Measurements from ENCODE around the gene KIAA1549. TPM values are rescaled to one million over a fixed set of nuclear protein-coding genes. Genes with fewer than 3 reads are reported as not detected.

Gene KIAA1549
- total and polyA plus RNA-seq, 7 donors, result 0.46 to 4.4 (median 1.4) TPM

DNA sequence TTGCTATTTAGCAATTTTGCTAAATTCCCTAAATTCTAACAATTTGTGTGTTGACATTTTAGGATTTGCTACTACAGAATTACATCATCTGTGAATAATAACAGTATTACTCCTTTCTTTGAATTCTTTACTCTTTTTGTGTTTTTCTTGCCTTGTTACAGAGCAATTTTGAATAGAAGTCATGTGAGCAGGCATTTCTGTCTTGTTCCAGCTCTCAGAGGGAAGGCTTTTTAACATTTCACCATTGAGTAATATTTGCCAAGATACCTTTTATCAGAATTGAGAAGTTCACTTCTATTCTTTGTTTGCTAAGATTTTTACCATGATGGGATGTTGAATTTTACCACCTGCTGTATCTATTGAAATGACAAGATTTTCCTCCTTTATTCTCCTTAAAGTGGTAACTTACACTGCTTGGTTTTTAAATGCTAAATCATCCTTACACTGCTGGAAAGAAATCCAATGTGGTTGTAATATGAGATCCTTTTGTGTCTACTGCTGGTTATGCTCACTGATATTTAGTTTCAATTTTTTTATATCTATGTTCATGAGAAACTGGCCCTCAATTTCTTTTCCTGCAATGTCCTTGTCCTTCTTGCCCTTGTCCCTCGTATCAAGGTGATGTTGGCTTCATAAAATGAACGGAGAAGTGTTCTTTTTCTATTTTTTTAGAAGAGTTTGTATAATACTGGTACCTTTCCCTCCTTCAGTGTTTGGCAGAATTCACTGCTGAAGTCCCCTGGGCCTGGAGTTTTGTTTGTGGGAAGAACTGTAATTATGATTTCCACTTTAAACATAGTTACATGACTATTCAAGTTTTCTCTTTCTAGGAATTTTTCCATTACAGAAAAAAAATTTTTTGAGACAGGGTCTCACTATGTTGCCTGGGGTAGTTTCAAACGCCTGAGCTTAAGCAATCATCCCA, 132.9 kb downstream of the KIAA1549 start:
- 44 to 50% (median 50%) methylated on average over 3 of the region's 3 CpGs for WGBS, 3 donors

DNA sequence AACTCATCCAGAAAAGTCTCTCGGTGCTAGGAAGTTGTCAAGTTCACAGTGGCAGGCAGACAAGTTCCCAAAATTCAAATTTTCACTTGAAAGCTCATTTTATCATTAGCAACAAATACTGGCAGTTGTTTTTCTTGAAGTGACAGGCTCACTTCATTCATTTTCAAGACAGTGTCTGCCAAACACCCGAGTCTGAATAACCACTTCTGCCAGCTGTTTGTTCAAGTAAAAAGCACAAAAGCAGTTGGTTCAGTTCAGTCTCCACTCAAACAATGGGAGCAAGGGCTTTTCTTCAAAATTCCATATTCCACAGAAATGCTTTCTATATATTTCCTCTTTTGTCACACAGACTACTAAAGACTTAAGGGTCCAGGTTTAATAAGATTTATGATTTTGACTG, 135.5 kb downstream of the KIAA1549 start:
- 34 to 46% (median 41%) methylated on average over 2 of the region's 2 CpGs for WGBS, 3 donors
- ATAC-seq, result no peak
- H3K27me3 ChIP-seq (ENCODE audit: insufficient read depth in 3 of 3, low read length in 2 of 3), result no peaks in the 10 kb centered on the region
- TF ChIP-seq, protein P1, sequence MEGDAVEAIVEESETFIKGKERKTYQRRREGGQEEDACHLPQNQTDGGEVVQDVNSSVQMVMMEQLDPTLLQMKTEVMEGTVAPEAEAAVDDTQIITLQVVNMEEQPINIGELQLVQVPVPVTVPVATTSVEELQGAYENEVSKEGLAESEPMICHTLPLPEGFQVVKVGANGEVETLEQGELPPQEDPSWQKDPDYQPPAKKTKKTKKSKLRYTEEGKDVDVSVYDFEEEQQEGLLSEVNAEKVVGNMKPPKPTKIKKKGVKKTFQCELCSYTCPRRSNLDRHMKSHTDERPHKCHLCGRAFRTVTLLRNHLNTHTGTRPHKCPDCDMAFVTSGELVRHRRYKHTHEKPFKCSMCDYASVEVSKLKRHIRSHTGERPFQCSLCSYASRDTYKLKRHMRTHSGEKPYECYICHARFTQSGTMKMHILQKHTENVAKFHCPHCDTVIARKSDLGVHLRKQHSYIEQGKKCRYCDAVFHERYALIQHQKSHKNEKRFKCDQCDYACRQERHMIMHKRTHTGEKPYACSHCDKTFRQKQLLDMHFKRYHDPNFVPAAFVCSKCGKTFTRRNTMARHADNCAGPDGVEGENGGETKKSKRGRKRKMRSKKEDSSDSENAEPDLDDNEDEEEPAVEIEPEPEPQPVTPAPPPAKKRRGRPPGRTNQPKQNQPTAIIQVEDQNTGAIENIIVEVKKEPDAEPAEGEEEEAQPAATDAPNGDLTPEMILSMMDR (IDR thresholded peaks at IDR 0.05), result no peak
- intact Hi-C loops (cut with DNase I), result no loop called here
- no peaks in the 10 kb centered on the region for H3K36me3 ChIP-seq (ENCODE audit: insufficient read depth in 1 of 2, low read depth in 1 of 2)
- H3K4me3 ChIP-seq, result no peak overlapping the region
- H3K9me3 ChIP-seq, result peaks cover 2% of the 10 kb centered on the region
- DNase-seq, result no peak
- H3K27ac ChIP-seq, result no peak overlapping the region
- H3K4me1 ChIP-seq, result no peaks in the 10 kb centered on the region

More for the DNA sequence above, 132.9 kb downstream of the KIAA1549 start:
- no peak for DNase-seq
- Histone ChIP-seq H3K9me3 (peaks cover 2% of the 10 kb centered on the region), H3K4me1 (no peaks in the 10 kb centered on the region), H3K27ac (no peak overlapping the region), H3K4me3 (no peak overlapping the region), H3K36me3 (ENCODE audit: insufficient read depth in 1 of 2, low read depth in 1 of 2) (peaks cover 0 to 3% of the 10 kb centered on the region in 2 donors), H3K27me3 (ENCODE audit: insufficient read depth in 3 of 3, low read length in 2 of 3) (no peaks in the 10 kb centered on the region)
- TF ChIP-seq, protein P1 (IDR thresholded peaks at IDR 0.05), result no peak
- no peak for ATAC-seq
- intact Hi-C loops (cut with DNase I), result no loop called here

DNA sequence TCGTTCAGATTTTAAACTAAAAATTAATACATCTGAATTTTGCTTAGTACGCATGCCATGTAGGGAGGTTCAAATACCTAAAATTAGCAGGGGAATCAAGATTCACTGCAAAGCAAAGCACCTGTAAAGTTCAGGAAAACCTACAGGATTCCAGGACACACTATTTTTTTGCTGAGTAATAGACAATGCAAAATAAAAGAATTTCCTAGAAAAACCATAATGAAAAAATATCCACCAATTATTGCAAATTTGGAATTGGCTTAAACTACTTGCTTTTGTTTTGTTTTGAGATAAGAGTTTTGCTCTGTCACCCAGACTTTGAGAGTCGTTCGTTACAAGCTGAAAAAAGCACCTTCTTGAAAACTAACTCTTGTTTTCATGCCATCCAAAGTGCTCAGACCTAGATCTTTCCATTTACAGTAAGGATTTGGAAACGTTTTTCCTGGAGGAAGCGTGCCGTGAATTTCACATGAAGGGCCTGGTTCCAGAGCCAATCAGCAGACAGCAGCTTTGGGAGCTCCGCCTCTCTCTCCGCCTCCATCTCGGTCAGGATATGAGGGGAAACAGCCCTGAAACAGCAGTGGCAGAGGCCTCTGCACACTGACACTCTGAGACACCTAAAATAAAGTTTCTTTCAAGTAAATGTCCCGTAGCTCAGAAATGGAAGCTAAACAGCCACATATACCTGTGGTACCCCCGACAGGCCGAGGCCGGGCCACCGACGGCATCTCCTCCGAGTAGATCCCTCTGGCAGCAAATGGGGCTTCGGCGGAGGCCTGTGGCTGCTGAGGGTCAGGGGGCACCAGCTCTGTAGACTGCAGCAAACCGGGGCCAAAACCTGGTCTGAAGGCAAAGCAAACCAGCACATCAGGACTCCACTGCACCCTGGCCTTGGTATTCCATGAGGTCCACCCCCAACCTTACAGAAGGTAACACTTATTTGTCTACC, 137.3 kb downstream of the KIAA1549 start:
- Histone ChIP-seq H3K4me1 (no peaks in the 10 kb centered on the region), H3K36me3 (ENCODE audit: insufficient read depth in 1 of 2, low read depth in 1 of 2) (no peaks in the 10 kb centered on the region), H3K27ac (no peak overlapping the region), H3K4me3 (no peak overlapping the region), H3K9me3 (no peaks in the 10 kb centered on the region), H3K27me3 (ENCODE audit: insufficient read depth in 3 of 3, low read length in 2 of 3) (no peaks in the 10 kb centered on the region)
- ATAC-seq, result no peak
- intact Hi-C loops (cut with DNase I), result no loop called here
- TF ChIP-seq, protein P1 (IDR thresholded peaks at IDR 0.05), result no peak
- no peak for DNase-seq
- WGBS, 3 donors, result 91 to 92% (median 92%) methylated on average over 20 of the region's 20 CpGs

DNA sequence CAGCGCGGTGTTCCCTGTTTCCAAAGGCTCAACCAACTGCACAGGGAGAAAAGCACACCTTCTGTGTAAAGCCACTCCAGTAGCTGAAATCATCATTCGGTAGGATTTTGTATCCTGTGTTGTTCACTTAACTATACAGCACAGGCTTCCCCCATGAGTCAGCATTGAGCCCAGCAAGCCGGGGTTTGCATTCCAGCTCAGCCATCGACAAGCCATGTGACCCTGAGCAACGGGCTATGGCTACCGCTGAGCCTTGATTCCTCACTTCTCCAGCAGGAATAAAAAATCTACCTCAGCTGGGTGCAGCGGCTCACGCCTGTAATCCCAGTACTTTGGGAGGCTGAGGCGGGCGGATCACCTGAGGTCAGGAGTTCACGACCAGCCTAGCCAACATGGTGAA, 139.1 kb downstream of the KIAA1549 start:
- TF ChIP-seq, protein P1 (IDR thresholded peaks at IDR 0.05), result no peak
- Histone ChIP-seq H3K27ac (no peak overlapping the region), H3K36me3 (ENCODE audit: insufficient read depth in 1 of 2, low read depth in 1 of 2) (no peaks in the 10 kb centered on the region), H3K9me3 (no peaks in the 10 kb centered on the region), H3K27me3 (ENCODE audit: insufficient read depth in 3 of 3, low read length in 2 of 3) (no peaks in the 10 kb centered on the region), H3K4me3 (no peak overlapping the region), H3K4me1 (no peaks in the 10 kb centered on the region)
- intact Hi-C loops (cut with DNase I), result no loop called here
- DNase-seq, result no peak
- ATAC-seq, result no peak
- WGBS, 3 donors, result 87 to 90% (median 90%) methylated on average over 12 of the region's 12 CpGs

Measured in psoas muscle (tissue), 8 donors.